ENCODE results near the gene IPO9. TPM values are rescaled to one million over a fixed set of nuclear protein-coding genes. Genes with fewer than 3 reads are reported as not detected.

IPO9 gene
- total RNA-seq, 2 donors from 2014 or later: 16.9 to 18.9 TPM

GRCh38 chr1:201893431-201893830 lies 64.5 kb downstream of the IPO9 start:
- no peaks in the 10 kb centered on the region for H3K27me3 ChIP-seq (replicated peaks; ENCODE audit: insufficient read depth)
- no peak overlapping the region for H3K27ac ChIP-seq
- H3K4me1 ChIP-seq (replicated peaks): no peaks in the 10 kb centered on the region
- H3K4me3 ChIP-seq: no peak overlapping the region
- no peak for TF ChIP-seq CTCF (IDR thresholded peaks at IDR 0.05)
- no peak for TF ChIP-seq POLR2A (IDR thresholded peaks at IDR 0.05)
- TF ChIP-seq POLR2AphosphoS5 (IDR thresholded peaks at IDR 0.05): no peak
- WGBS: 61% methylated on average over 3 of the region's 3 CpGs
- DNase-seq (ENCODE audit: low spot score): no peak
- intact Hi-C loops (cut with DNase I): loop anchor here (10.0 kb wide), 1 partner anchor 241 kb away; no protein-coding TSS in a partner anchor
- H3K36me3 ChIP-seq: no peaks in the 10 kb centered on the region
- no peaks in the 10 kb centered on the region for H3K9me3 ChIP-seq

- H3K27me3 ChIP-seq (replicated peaks; ENCODE audit: insufficient read depth): no peaks in the 10 kb centered on the region
- H3K27ac ChIP-seq: no peak overlapping the region
- no peaks in the 10 kb centered on the region for H3K4me1 ChIP-seq (replicated peaks)
- intact Hi-C loops (cut with DNase I): loop anchor here (10.0 kb wide), 1 partner anchor 240 kb away; no protein-coding TSS in a partner anchor
- no peak for DNase-seq (ENCODE audit: low spot score)
- TF ChIP-seq POLR2A (IDR thresholded peaks at IDR 0.05) (no peak), POLR2AphosphoS5 (IDR thresholded peaks at IDR 0.05) (no peak), CTCF (IDR thresholded peaks at IDR 0.05) (no peak)
- H3K36me3 ChIP-seq: no peaks in the 10 kb centered on the region
- no peak overlapping the region for H3K4me3 ChIP-seq
- 63% methylated on average over 5 of the region's 5 CpGs for WGBS
- H3K9me3 ChIP-seq: no peaks in the 10 kb centered on the region
These were observed 65.6 kb downstream of the IPO9 start for GRCh38 chr1:201894343-201895119.

GRCh38 chr1:201895120-201895665 lies 66.2 kb downstream of the IPO9 start:
- WGBS: 69% methylated on average over 7 of the region's 7 CpGs
- H3K27me3 ChIP-seq (replicated peaks; ENCODE audit: insufficient read depth): no peaks in the 10 kb centered on the region
- no peak overlapping the region for H3K4me3 ChIP-seq
- DNase-seq (ENCODE audit: low spot score): no peak
- no peaks in the 10 kb centered on the region for H3K4me1 ChIP-seq (replicated peaks)
- H3K27ac ChIP-seq: no peak overlapping the region
- TF ChIP-seq POLR2AphosphoS5 (IDR thresholded peaks at IDR 0.05) (no peak), POLR2A (IDR thresholded peaks at IDR 0.05) (no peak), CTCF (IDR thresholded peaks at IDR 0.05) (no peak)
- H3K9me3 ChIP-seq: no peaks in the 10 kb centered on the region
- H3K36me3 ChIP-seq: no peaks in the 10 kb centered on the region
- intact Hi-C loops (cut with DNase I): loop anchor here (10.0 kb wide), 1 partner anchor 240 kb away; no protein-coding TSS in a partner anchor

GRCh38 chr1:201895913-201896807 lies 67.2 kb downstream of the IPO9 start:
- Histone ChIP-seq H3K27ac (peak overlapping the region; percentile 54 to 59), H3K4me3 (no peak overlapping the region), H3K9me3 (no peaks in the 10 kb centered on the region), H3K4me1 (replicated peaks) (no peaks in the 10 kb centered on the region), H3K36me3 (no peaks in the 10 kb centered on the region), H3K27me3 (replicated peaks; ENCODE audit: insufficient read depth) (no peaks in the 10 kb centered on the region)
- intact Hi-C loops (cut with DNase I): loop anchor here (2.0 to 10.0 kb wide), 2 partner anchors 51 to 239 kb away; partner anchors contain the start of gene LMOD1
- 11% methylated on average over 10 of the region's 10 CpGs for WGBS
- peak; percentile 81 for DNase-seq (ENCODE audit: low spot score)
- TF ChIP-seq POLR2AphosphoS5 (IDR thresholded peaks at IDR 0.05) (peak; percentile 64), CTCF (IDR thresholded peaks at IDR 0.05) (peak; percentile 74 to 96 (median 92)), POLR2A (IDR thresholded peaks at IDR 0.05) (no peak)

All from prostate gland (tissue), 2 donors.